ENCODE data around the gene SAV1.
"Not testable (repeated sequence)": the region's sequence is repeated elsewhere in the genome, so short reads cannot be mapped to it uniquely, and the experiment has no call there.

Gene SAV1

GRCh38 chr14:50666772-50667683 is 1.1 kb downstream of the SAV1 start:
- no peak for DNase-seq (ENCODE audit: low read depth, low spot score)

- not testable (repeated sequence) for DNase-seq (ENCODE audit: low read depth, low spot score)
Measured at GRCh38 chr14:50665300-50665699, 2.8 kb downstream of the SAV1 start.

- DNase-seq (ENCODE audit: low read depth, low spot score): not testable (repeated sequence)
Measured at GRCh38 chr14:50664579-50664978, 3.5 kb downstream of the SAV1 start.

GRCh38 chr14:50659327-50659974 is 8.7 kb downstream of the SAV1 start:
- DNase-seq (ENCODE audit: low read depth, low spot score): no peak

GRCh38 chr14:50658203-50658602 is 9.9 kb downstream of the SAV1 start:
- DNase-seq (ENCODE audit: low read depth, low spot score): no peak

GRCh38 chr14:50657753-50658152 is 10.4 kb downstream of the SAV1 start:
- no peak for DNase-seq (ENCODE audit: low read depth, low spot score)

GRCh38 chr14:50656776-50657175 is 11.3 kb downstream of the SAV1 start:
- no peak for DNase-seq (ENCODE audit: low read depth, low spot score)

GRCh38 chr14:50649691-50650090 is 18.4 kb downstream of the SAV1 start:
- no peak for DNase-seq (ENCODE audit: low read depth, low spot score)

- DNase-seq (ENCODE audit: low read depth, low spot score): no peak
Measured at GRCh38 chr14:50647753-50648152, 20.4 kb downstream of the SAV1 start.

GRCh38 chr14:50647282-50647681 is 20.8 kb downstream of the SAV1 start:
- DNase-seq (ENCODE audit: low read depth, low spot score): no peak

GRCh38 chr14:50635141-50635540 is 33.0 kb downstream of the SAV1 start:
- DNase-seq (ENCODE audit: low read depth, low spot score): no peak

GRCh38 chr14:50633954-50634353 is 34.2 kb downstream of the SAV1 start:
- DNase-seq (ENCODE audit: low read depth, low spot score): no peak

GRCh38 chr14:50631408-50631821 is 36.7 kb downstream of the SAV1 start:
- DNase-seq (ENCODE audit: low read depth, low spot score): no peak

- not testable (repeated sequence) for DNase-seq (ENCODE audit: low read depth, low spot score)
Measured at GRCh38 chr14:50624947-50625346, 43.2 kb downstream of the SAV1 start.

- DNase-seq (ENCODE audit: low read depth, low spot score): no peak
Measured at GRCh38 chr14:50624447-50624846, 43.7 kb downstream of the SAV1 start.

- DNase-seq (ENCODE audit: low read depth, low spot score): no peak
Measured at GRCh38 chr14:50622978-50623377, 45.1 kb downstream of the SAV1 start.

GRCh38 chr14:50620341-50620740 is 47.8 kb downstream of the SAV1 start:
- DNase-seq (ENCODE audit: low read depth, low spot score): no peak

- DNase-seq (ENCODE audit: low read depth, low spot score): no peak
Measured at GRCh38 chr14:50619569-50620141, 48.5 kb downstream of the SAV1 start.

- DNase-seq (ENCODE audit: low read depth, low spot score): no peak
Measured at GRCh38 chr14:50616275-50616674, 51.8 kb downstream of the SAV1 start.

GRCh38 chr14:50615552-50615951 is 52.6 kb downstream of the SAV1 start:
- DNase-seq (ENCODE audit: low read depth, low spot score): no peak

GRCh38 chr14:50615056-50615455 is 53.0 kb downstream of the SAV1 start:
- no peak for DNase-seq (ENCODE audit: low read depth, low spot score)

GRCh38 chr14:50612806-50613205 is 55.3 kb downstream of the SAV1 start:
- no peak for DNase-seq (ENCODE audit: low read depth, low spot score)

- DNase-seq (ENCODE audit: low read depth, low spot score): no peak
Measured at GRCh38 chr14:50610465-50610864, 57.6 kb downstream of the SAV1 start.

Measured in activated naive CD8-positive, alpha-beta T cell treated with anti-CD3 and anti-CD28 coated beads, Interleukin-2, amount 50 U/mL, for 16 hours (primary cell).